GM12801 (cell line): Measurements from ENCODE around the gene CBFB.

ENCODE experiments used
- TF ChIP-seq, protein P1 (sequence below): IDR thresholded peaks from one replicate; pipeline ENCODE4 v1.5.1; 2011; ENCODE audit warnings: control low read depth; ENCODE audit not compliant: insufficient read length; ENCODE audit errors: extremely low read depth

The CBFB gene

DNA sequence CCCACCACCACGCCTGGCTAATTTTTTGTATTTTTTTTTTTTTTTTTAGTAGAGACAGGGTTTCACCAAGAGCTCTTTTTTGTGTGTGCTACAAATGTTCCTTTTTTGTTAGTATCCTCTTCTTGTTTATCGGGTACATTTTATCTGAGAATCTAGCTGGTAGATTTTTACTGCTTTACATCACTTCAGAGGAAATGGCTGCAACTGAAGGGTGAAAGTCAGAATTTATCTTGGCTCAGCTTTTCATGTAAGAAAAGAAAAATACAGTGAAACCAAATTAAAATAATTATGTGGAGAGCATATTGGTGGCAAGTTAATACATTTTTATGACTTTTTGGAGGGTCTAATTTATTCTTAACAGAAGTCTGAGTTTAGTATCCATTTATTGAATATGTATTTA lies 26.0 kb downstream of the CBFB start:
- TF ChIP-seq, protein P1, sequence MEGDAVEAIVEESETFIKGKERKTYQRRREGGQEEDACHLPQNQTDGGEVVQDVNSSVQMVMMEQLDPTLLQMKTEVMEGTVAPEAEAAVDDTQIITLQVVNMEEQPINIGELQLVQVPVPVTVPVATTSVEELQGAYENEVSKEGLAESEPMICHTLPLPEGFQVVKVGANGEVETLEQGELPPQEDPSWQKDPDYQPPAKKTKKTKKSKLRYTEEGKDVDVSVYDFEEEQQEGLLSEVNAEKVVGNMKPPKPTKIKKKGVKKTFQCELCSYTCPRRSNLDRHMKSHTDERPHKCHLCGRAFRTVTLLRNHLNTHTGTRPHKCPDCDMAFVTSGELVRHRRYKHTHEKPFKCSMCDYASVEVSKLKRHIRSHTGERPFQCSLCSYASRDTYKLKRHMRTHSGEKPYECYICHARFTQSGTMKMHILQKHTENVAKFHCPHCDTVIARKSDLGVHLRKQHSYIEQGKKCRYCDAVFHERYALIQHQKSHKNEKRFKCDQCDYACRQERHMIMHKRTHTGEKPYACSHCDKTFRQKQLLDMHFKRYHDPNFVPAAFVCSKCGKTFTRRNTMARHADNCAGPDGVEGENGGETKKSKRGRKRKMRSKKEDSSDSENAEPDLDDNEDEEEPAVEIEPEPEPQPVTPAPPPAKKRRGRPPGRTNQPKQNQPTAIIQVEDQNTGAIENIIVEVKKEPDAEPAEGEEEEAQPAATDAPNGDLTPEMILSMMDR: no peak

DNA sequence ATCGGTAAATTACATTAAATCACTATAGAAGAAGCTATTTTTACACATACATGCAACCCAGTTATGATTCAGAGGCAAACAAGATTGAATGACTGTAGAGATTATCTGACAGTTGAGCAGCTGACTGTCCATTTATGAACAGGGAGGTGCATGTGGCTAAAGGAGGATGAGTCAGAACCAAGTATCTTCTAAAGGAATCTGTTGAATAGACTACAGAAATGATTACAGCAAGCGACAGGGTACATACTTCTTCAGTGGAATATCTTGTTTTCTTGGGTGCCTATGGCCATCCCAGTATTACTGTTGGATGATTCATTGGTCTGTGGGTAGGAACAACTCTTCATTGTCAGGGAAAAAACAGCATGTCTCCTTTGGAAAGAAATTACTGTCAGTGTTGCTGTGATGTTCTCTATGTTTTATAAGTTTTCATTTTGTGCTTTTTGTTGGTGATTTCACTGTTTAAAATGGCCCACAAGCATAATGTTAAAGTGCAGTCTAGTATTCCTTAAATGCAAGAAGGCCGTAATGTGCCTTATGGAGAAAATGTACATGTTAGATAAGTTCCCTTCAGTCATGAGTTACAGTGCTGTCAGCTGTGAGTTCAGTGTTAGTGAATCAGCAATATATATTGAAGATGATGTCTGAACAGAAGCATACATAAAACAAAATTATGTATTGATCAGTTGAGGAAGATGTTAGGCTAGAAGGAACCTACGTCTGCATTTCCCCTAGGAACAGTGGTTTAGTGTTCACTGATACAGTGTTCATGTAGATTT lies 27.0 kb downstream of the CBFB start:
- TF ChIP-seq, protein P1: no peak

DNA sequence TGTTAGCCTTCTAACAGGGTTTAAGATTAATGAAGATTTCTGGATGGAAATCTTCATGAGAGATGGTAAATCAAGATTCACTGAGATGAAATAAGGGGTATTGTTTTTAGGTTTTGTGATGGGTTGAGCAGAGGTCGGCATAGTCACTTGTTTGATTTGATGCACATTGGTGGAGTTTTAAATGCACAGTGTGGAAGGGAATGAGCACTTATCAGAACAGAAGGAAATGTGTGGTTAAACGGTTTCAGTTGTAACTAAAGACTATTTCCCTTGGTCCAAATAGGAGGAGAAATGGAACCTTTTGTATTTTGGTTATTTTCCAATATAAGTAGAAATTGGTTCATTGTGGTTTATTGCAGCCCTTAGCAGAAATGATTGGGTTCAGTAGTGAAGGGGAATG lies 34.1 kb downstream of the CBFB start:
- TF ChIP-seq, protein P1: no peak

DNA sequence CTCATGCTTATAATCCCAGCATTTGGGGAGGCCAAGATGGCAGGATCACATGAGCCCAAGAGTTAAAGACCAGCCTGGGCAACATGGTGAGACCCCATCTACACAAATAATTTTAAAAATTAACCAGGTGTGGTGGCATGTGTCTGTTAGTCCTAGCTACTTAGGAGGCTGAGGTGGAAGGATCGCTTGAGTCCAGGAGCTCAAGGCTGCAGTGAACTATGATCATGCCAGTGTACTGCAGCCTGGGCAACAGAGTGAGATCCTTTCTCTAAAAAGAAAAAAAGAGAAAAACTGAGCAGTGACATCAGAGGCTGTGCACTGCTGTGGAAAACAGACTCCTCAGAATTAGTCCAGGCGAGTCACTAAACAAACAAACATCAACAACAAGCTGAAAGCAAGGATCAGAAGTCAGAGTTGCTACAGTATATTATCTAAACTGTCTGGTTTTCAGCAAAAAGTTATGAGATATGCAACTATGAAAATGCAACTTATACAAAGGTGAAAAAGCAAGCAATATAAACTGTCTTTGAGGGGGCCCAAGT lies 39.3 kb downstream of the CBFB start:
- TF ChIP-seq, protein P1: no peak

DNA sequence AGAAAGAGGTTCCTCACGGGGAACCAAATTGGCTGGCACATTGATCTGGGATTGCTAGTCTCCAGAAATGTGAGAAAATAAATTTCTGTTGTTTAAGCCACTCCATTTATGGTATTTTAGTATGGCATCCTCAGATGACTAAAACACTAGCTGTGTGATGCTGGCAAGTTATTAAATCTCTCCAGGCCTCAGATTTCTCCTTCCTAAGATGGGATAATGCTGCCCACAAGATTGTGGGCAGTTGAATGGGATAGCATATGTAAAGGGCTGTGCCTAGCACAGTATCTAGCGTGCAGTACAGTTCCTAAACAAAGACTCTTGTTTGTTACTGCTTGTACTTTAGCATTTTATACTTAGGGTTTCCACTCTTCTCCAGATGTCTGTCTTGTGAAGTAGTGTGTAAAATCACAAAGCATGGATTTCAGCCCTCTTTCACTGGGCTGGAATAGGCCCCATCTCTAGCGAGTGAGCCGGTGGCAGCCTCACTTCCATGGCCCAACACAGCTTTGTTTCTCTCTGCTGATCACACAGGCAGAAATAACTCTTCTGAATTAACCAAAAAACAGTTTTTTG lies 42.6 kb downstream of the CBFB start:
- TF ChIP-seq, protein P1: no peak

DNA sequence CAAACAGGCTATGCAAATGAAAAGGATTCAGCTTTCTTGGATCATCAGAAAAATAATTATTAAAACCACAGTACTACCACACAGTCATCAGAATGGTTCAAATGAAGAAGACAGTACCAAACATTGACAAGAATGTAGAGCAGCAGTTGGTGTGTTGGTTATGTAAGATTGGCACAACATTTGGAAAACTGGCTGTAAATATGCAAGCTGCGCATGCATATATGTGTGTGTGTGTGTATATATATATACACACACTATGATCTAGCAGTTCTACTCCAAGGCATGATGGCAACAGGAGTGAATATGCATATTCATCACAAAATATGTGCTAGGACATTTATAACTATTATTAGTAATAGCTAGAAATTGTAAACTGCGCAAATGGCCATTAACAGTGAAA lies 46.4 kb downstream of the CBFB start:
- TF ChIP-seq, protein P1: no peak

DNA sequence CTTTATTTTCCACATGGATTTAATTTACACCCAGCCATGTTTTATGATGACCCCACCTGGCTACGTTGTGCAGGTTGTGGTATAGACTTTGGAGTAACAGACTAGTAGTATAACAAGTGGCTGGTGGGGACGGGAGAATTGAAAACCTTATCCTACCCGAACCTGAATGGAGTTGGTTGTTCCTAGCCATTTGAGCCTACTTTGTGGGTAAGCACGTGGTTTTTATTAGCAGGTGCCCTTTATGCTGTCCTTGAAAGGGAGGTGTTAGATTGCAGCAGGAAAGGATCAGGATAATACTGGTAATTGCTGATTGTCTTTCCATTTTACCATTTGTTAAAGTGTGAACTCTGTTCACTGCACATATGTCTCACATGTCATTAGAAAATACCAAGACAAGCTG lies 48.9 kb downstream of the CBFB start:
- TF ChIP-seq, protein P1: no peak
